ENCODE results near the gene FFAR3.
"Not testable (repeated sequence)": the region's sequence is repeated elsewhere in the genome, so short reads cannot be mapped to it uniquely, and the experiment has no call there.

DNA sequence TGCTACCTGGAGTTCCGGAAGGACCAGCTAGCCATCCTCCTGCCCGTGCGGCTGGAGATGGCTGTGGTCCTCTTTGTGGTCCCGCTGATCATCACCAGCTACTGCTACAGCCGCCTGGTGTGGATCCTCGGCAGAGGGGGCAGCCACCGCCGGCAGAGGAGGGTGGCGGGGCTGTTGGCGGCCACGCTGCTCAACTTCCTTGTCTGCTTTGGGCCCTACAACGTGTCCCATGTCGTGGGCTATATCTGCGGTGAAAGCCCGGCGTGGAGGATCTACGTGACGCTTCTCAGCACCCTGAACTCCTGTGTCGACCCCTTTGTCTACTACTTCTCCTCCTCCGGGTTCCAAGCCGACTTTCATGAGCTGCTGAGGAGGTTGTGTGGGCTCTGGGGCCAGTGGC lies 1.1 kb downstream of the FFAR3 start:
- TF ChIP-seq, protein P1, sequence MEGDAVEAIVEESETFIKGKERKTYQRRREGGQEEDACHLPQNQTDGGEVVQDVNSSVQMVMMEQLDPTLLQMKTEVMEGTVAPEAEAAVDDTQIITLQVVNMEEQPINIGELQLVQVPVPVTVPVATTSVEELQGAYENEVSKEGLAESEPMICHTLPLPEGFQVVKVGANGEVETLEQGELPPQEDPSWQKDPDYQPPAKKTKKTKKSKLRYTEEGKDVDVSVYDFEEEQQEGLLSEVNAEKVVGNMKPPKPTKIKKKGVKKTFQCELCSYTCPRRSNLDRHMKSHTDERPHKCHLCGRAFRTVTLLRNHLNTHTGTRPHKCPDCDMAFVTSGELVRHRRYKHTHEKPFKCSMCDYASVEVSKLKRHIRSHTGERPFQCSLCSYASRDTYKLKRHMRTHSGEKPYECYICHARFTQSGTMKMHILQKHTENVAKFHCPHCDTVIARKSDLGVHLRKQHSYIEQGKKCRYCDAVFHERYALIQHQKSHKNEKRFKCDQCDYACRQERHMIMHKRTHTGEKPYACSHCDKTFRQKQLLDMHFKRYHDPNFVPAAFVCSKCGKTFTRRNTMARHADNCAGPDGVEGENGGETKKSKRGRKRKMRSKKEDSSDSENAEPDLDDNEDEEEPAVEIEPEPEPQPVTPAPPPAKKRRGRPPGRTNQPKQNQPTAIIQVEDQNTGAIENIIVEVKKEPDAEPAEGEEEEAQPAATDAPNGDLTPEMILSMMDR (IDR thresholded peaks at IDR 0.05; ENCODE audit: insufficient read depth, low read length), result not testable (repeated sequence)
- not testable (repeated sequence) for TF ChIP-seq SPI1 (IDR thresholded peaks at IDR 0.05; ENCODE audit: borderline replicate concordance, low read depth)
